ENCODE results near the gene CYP2S1. TPM values are rescaled to one million over a fixed set of nuclear protein-coding genes. Genes with fewer than 3 reads are reported as not detected.

Gene CYP2S1
- total and polyA plus RNA-seq, 2 of the 4 experiments (the other 2 are of a cell fraction), result 0.54 to 2.1 TPM

DNA sequence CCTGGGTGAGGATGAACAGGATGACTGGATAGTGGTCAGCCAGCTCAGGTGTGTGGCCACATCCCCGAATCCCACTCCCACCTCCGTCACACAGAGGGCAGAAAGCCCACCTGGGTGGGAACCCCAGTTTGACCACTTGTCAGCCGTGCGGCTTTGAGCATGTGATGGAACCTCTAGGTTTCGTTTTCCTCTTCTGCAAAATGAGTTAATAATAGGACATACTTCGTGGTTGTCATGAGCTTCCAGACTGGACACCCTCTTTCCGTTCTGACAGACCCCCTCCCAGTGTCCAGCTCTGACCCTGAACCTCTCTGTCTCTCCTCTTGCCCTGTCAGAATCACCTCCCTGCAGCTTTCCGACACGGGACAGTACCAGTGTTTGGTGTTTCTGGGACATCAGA lies 27.8 kb downstream of the CYP2S1 start:
- intact Hi-C loops (cut with micrococcal nuclease), result no loop called here
- H3K79me1 ChIP-seq (ENCODE audit: low read depth in 1 of 2, low read length in 2 of 2), result peaks cover 10 to 56% of the 10 kb centered on the region in 2 experiments
- H2BK15ac ChIP-seq (ENCODE audit: low read depth, low read length), result peak overlapping the region; percentile 31; the same call in 2 of the 3 replicates
- peak overlapping the region; percentile 89 for H2BK120ac ChIP-seq (ENCODE audit: low read depth, low read length)
- no CpG with 5 or more reads among the region's 9 CpGs for WGBS, 2 experiments (ENCODE audit: extremely low coverage in 2 of 2, insufficient read length in 1 of 2)
- H3K56ac ChIP-seq (ENCODE audit: extremely low read depth, insufficient read depth, low read length), result peak overlapping the region; percentile 100
- DNase-seq (no peak), ATAC-seq (ENCODE audit: low read depth) (no peak)
- H4K8ac ChIP-seq (ENCODE audit: low read depth in 2 of 2, low read length in 2 of 2), result peak overlapping the region; percentile 72 to 84
- peak overlapping the region; percentile 93; the same call in 1 of the 2 replicates for H3K18ac ChIP-seq (ENCODE audit: low read depth, low read length)
- H3K4ac ChIP-seq (ENCODE audit: low read depth, low read length), result peak overlapping the region; percentile 99
- H3K27ac ChIP-seq (ENCODE audit: insufficient read depth, low read length), result peak overlapping the region; percentile 99
- H2AFZ ChIP-seq (replicated peaks; ENCODE audit: low read length, poor library complexity), result peak overlapping the region; percentile 36
- in situ Hi-C loops (cut with MboI; ENCODE audit: low sequenced_read_pairs), result no loop called here
- H2BK5ac ChIP-seq (ENCODE audit: low read depth, low read length, poor library complexity, severe bottlenecking), result peak overlapping the region; percentile 99
- peak overlapping the region; percentile 100 for H3K14ac ChIP-seq (replicated peaks; ENCODE audit: low read depth, low read length)
- H3K4me3 ChIP-seq (ENCODE audit: insufficient read depth, low read depth, low read length), result peak overlapping the region; percentile 89
- H4K91ac ChIP-seq (ENCODE audit: insufficient read depth, low read depth, low read length), result peak overlapping the region; percentile 99
- peak overlapping the region; percentile 27 for H2BK20ac ChIP-seq (ENCODE audit: low read depth, low read length)
- H3K9me3 ChIP-seq (ENCODE audit: control insufficient read depth, insufficient read depth, low read length), result no peaks in the 10 kb centered on the region
- dilution Hi-C loops (cut with HindIII; ENCODE audit: low sequenced_read_pairs, unreplicated experiment), result no loop called here
- H3K4me1 ChIP-seq (ENCODE audit: control insufficient read depth, insufficient read depth, low read length), result peaks cover 40% of the 10 kb centered on the region
- peak overlapping the region; percentile 83 for H4K5ac ChIP-seq (ENCODE audit: low read depth, low read length)
- TSS peak; percentile 13 for BruUV-seq (replicated peaks)
- POLR2A ChIA-PET (ENCODE audit: unreplicated experiment), result no interaction called here
- H3K23ac ChIP-seq (ENCODE audit: low read depth, low read length), result peak overlapping the region; percentile 100
- H3K4me2 ChIP-seq (ENCODE audit: low read depth, low read length), result peak overlapping the region; percentile 83
- H3K9ac ChIP-seq (ENCODE audit: low read depth, low read length), result peak overlapping the region; percentile 99
- TF ChIP-seq, protein P1, sequence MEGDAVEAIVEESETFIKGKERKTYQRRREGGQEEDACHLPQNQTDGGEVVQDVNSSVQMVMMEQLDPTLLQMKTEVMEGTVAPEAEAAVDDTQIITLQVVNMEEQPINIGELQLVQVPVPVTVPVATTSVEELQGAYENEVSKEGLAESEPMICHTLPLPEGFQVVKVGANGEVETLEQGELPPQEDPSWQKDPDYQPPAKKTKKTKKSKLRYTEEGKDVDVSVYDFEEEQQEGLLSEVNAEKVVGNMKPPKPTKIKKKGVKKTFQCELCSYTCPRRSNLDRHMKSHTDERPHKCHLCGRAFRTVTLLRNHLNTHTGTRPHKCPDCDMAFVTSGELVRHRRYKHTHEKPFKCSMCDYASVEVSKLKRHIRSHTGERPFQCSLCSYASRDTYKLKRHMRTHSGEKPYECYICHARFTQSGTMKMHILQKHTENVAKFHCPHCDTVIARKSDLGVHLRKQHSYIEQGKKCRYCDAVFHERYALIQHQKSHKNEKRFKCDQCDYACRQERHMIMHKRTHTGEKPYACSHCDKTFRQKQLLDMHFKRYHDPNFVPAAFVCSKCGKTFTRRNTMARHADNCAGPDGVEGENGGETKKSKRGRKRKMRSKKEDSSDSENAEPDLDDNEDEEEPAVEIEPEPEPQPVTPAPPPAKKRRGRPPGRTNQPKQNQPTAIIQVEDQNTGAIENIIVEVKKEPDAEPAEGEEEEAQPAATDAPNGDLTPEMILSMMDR (conservative IDR thresholded peaks at IDR 0.05; ENCODE audit: low read depth, low read length), result no peak
- TF ChIP-seq, protein P2, sequence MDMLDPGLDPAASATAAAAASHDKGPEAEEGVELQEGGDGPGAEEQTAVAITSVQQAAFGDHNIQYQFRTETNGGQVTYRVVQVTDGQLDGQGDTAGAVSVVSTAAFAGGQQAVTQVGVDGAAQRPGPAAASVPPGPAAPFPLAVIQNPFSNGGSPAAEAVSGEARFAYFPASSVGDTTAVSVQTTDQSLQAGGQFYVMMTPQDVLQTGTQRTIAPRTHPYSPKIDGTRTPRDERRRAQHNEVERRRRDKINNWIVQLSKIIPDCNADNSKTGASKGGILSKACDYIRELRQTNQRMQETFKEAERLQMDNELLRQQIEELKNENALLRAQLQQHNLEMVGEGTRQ (IDR thresholded peaks at IDR 0.05; ENCODE audit: low read depth, low read length), result no peak
- TF ChIP-seq BHLHE40 (IDR thresholded peaks at IDR 0.05; ENCODE audit: low read depth, low read length) (no peak), FOS (IDR thresholded peaks at IDR 0.05; ENCODE audit: low read depth, low read length) (no peak), RAD21 (IDR thresholded peaks at IDR 0.05; ENCODE audit: low read length) (no peak), CEBPB (IDR thresholded peaks at IDR 0.05; ENCODE audit: low read depth, low read length) (no peak), RFX5 (IDR thresholded peaks at IDR 0.05; ENCODE audit: low read depth, low read length) (no peak), MAZ (IDR thresholded peaks at IDR 0.05; ENCODE audit: borderline replicate concordance, low read depth, low read length) (no peak), CHD1 (IDR thresholded peaks at IDR 0.05; ENCODE audit: low read depth, low read length) (no peak), RCOR1 (IDR thresholded peaks at IDR 0.05; ENCODE audit: insufficient replicate concordance, low read length) (no peak), MXI1 (IDR thresholded peaks at IDR 0.05; ENCODE audit: borderline replicate concordance, low read depth, low read length) (no peak), MAFK (IDR thresholded peaks at IDR 0.05; ENCODE audit: low read depth, low read length) (no peak), POLR2A (IDR thresholded peaks at IDR 0.05; ENCODE audit: low read depth, low read length) (no peak), SMC3 (IDR thresholded peaks at IDR 0.05; ENCODE audit: low read depth, low read length) (no peak), NFE2L2 (IDR thresholded peaks at IDR 0.05; ENCODE audit: low read depth, low read length) (no peak)
- TF ChIP-seq, protein P3, sequence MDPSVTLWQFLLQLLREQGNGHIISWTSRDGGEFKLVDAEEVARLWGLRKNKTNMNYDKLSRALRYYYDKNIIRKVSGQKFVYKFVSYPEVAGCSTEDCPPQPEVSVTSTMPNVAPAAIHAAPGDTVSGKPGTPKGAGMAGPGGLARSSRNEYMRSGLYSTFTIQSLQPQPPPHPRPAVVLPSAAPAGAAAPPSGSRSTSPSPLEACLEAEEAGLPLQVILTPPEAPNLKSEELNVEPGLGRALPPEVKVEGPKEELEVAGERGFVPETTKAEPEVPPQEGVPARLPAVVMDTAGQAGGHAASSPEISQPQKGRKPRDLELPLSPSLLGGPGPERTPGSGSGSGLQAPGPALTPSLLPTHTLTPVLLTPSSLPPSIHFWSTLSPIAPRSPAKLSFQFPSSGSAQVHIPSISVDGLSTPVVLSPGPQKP (IDR thresholded peaks at IDR 0.05; ENCODE audit: borderline replicate concordance, low read depth, low read length), result no peak
- H3K27me3 ChIP-seq (ENCODE audit: control insufficient read depth, insufficient read depth, low read length), result no peaks in the 10 kb centered on the region
- peaks cover 39% of the 10 kb centered on the region for H3K36me3 ChIP-seq (ENCODE audit: control insufficient read depth, insufficient read depth, low read length)
- CTCF ChIA-PET, result interaction anchor here (2.5 kb wide), 1 partner anchor 42 kb away, joined by 10 read pairs; no protein-coding TSS in a partner anchor
- H4K20me1 ChIP-seq (ENCODE audit: insufficient read depth, low read length), result peaks cover 27% of the 10 kb centered on the region
- peak overlapping the region; percentile 99 for H2AK9ac ChIP-seq (replicated peaks; ENCODE audit: low read depth, low read length, poor library complexity)
- peaks cover 24% of the 10 kb centered on the region for H3K9me1 ChIP-seq (ENCODE audit: insufficient read depth, low read length)
- H2AK5ac ChIP-seq (ENCODE audit: low read depth, low read length), result peak overlapping the region; percentile 96
